Embryonic facial prominence (tissue), 1 donor: ENCODE results near the gene DHX34.
"Not testable (repeated sequence)": the region's sequence is repeated elsewhere in the genome, so short reads cannot be mapped to it uniquely, and the experiment has no call there.

Source experiments
- DNase-seq: peaks from one replicate; pipeline ENCODE4 v3.0.0-alpha.2; 2016; ENCODE audit errors: extremely low spot score

Gene DHX34

DNA sequence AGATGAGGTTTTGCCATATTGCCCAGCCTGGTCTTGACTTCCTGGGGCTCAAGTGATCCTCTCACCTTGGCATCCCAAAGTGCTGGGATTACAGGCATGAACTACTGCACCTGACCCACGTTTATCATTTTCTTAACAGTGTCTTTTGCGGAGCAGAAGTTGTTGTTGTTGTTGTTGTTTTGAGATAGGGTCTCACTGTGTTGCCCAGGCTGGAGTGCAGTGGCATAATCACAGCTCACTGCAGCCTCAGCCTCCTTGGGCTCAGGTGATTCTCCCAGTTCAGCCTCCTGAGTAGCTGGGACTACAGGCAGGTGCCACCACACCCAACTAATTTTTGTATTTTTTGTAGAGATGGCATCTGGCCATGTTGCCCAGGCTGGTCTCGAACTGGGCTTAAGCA, 38.5 kb downstream of the DHX34 start:
- DNase-seq, result not testable (repeated sequence)

DNA sequence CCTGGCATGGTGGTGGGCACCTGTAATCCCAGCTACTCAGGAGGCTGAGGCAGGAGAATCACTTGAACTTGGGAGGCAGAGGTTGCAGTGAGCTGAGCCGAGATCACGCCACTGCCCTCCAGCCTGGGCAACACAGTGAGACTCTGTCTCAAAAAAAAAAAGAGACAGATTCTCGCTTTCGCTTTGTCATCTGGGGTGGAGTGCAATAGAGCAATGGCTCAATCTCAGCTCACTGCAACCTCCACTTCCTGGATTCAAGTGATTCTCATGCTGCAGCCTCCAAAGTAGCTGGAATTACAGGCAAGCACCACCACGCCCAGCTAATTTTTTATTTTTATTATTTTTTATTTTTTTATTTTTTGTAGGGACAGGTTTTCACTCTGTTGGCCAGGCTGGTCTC, 39.6 kb downstream of the DHX34 start:
- DNase-seq, result not testable (repeated sequence)

DNA sequence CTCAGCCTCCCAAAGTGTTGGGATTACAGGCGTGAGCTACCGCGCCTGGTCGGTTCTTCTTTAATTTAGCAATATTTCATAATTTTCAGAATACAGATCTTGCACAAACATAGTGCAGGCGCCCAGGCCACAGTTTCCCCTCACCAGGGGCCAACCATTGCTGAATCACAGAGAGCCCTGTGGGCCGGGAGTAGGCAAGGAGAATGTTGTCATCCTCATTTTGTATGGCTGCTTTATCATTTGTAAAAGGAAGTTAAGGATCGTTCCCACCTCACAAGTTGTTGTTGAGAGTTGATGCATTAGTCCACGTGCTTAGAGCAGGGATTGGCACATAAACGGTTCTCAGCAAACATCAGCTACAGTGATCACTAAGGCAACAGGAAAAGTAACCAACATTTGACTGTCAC, 40.0 kb downstream of the DHX34 start:
- no peak for DNase-seq

DNA sequence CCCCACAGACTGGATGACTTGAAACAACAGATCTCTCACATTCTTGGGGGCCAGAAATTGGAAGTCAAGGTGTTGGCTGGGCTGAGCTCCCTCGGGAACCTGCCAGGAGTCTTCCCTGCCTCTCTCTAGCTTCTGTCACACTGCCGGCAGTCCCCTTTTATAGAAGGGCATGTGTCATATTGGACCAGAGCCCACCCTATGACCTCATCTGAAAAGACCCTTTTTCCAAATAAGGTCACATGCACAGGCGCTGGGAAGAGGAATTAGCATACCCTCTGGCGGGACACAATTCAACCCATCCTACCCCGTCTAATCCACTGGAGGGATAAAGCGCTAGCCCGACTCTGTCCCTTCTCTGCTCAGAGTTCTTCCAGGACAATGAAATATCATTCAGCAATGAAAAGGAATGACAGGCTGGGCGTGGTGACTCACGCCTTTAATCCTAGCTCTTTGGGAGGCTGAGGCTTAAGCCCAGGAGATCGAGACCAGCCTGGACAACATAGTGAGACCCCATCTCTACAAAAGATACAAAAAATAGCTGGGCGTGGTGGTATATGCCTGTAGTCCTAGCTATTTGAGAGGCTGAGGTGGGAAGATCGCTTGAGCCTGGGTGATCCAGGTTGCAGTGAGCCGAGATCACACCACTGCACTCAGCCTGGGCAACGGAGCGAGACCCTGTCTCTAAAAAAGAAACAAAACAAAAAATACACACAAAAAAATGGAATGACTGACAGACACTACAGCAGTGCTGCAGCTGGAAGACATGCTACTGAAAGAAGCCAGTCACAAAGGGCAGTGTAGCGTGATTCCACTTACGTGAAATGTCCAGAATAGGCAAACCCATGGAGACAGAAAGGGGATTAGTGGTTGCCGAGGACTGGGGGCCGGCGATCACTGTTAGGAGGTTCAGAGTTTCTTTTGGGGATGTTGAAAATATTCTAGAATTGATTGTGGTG, 41.7 kb downstream of the DHX34 start:
- no peak for DNase-seq

DNA sequence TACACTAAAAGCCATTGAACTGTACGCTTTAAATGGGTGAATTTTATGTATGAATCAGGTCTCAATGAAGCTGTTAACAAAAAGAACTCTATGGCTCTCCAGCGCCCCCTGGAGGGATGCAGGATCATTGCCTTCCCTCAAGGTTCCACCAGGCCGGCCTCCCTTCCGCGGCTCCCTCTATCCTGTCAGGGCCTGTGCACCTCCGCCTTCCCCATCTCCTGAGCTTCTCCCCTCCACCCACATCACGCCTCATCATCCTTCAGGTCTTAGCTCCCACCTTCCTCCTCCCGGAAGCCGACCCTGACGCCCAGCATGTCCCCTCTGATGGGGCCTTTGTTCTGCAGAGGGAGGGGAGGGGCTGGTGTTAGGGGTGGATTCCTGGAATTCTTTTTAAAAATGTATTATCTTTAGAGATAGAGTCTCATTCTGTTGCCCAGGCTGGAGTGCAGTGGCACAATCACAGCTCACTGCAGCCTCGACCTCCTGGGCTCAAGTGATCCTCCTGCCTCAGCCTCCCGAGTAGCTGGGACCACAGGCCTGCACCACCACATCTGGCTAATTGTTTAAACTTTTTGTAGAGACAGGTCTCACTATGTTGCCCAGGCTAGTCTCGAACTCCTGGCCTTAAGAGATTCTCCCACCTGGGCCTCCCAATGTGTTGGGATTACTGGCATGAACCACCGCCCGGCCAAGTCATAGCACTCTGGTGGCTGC, 42.6 kb downstream of the DHX34 start:
- DNase-seq, result no peak

DNA sequence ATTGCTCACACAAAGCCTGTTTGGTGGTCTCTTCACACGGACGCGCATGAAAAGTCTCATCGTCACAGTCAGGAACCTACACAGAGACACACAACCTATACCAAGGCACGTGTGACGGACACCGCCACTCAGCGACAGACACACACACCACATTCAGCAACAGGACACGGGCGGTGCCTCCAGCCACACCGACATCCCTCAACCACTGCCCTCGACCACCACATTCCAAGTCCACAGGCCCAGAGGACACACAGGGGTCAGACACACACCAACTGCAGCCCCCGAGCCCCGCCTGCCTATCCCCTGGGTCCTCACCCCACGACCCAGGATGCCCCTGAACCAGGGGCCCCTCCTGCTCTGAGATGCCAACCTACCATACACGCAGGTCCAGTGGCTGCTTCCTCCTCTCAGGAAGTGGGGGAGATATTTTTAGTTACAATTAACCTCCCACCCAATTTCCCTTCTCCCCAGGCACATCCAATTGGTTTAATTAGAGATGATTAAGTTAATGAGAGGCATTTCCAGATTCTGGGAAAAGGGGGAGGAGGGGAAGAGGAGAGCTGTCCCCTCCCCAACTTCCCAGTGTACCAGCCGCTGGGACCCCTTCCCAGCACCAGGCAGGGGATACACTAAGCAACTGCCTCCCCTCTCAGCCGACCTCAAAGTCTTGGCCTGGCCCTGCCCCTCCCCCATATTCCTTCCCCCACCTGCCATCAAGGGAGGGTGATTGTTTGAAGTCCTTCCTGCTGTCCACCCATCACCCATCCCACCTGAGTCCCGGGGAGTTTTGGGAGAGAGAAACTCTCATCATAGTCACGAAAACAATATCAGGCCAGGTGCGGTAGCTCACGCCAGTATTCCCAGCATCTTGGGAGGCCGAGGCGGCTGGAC, 49.8 kb downstream of the DHX34 start:
- DNase-seq, result no peak

DNA sequence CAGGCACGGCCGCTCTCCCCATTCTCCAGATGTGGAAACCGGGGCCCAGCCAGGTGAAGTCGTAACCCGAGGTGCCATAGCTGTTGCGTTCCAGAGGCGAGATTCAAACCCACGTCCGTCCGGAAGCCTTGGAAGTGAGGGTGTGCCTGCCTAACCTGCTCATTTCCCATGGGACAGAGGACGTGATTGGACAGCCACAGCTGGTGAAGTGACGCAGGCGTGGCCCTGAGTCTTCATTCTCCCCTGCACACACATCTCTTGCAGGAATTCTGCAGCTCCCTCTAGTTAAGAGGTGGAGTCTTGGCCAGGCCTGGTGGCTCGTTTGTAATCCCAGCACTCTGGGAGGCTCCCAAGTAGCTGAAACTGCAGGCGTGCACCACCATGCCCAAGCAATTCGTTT, 53.4 kb downstream of the DHX34 start:
- DNase-seq, result no peak

DNA sequence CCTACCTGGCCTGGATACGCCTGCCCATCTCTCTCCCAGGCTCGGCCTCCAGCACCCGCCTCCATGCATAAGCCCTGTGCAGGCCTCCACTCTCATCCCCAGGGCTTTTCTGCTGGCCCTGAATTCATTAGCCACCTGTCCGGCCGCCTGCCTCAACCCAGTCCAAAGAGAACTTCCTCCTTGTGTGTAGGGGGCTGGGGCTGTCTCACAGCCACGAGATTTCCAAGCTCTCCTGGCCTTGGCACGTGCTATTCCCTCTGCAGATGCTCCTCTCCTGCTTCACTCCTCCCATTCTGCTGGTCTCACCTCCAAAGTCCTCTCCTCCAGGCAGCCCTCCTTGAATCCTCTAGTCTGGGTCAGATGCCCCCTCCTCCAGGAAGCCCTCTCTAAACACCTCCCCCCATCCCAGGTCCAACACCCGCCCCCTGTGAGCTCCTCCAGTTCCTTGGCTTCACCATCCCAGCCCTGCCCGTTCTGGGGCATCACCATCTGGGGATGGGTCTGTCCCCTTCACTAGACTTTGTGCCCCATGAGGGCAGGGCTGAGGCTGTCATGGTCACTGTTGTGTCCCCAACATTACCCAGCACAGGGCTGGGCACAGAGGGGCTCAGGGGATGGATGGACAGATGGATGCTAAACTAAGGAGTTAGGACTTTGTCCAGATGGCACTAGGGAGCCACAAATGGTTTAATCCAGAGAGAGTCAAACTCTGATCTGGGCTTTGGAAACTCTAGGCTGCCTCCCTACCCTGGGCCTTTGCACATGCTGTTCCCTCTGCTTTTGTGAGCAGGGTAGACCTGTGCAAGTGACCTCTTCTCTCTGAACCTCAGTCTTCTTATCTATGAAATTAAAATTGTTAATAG, 55.5 kb downstream of the DHX34 start:
- no peak for DNase-seq

DNA sequence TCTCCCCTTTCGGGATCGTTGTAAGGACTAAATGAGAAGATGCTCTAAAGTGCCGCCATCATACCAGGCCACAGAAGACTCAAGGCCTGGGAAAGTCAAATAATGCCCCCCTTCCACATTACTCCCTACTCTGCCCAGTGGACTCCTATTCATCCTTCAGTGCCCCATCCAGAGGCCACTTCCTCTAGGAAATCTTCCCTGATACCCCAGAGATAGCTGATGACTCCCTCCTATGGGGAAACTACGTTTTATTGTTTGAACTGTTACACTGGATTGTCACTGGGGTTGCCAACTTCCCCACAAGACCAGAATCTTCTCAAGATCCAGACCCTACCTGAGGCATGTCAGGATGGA, 56.1 kb downstream of the DHX34 start:
- DNase-seq, result no peak

DNA sequence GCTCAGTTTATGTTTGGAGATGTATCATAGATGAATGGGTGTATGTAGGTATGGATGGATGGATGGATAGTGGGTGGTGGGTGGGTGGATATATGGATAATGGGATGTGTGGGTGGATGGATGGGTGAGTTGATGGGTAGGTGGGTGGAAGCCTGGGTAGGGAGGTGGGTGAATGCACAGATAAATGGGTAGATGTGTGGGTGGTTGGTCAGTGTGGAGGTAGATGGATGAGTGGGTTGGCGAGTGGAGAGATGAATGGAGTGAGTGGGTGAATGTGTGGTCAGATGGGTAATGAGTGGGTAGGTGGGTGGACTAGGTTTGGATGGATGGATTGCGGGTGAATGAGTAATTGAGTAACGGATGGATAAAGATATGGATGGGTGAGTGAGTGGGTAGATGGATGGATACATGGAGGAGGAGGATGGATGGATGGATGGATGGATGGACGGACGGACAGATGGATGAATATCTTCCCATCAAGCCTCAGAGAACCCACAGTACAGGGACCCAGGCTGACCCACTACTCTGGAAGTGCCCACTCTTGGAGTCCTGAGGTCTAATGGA, 56.8 kb downstream of the DHX34 start:
- DNase-seq, result no peak

DNA sequence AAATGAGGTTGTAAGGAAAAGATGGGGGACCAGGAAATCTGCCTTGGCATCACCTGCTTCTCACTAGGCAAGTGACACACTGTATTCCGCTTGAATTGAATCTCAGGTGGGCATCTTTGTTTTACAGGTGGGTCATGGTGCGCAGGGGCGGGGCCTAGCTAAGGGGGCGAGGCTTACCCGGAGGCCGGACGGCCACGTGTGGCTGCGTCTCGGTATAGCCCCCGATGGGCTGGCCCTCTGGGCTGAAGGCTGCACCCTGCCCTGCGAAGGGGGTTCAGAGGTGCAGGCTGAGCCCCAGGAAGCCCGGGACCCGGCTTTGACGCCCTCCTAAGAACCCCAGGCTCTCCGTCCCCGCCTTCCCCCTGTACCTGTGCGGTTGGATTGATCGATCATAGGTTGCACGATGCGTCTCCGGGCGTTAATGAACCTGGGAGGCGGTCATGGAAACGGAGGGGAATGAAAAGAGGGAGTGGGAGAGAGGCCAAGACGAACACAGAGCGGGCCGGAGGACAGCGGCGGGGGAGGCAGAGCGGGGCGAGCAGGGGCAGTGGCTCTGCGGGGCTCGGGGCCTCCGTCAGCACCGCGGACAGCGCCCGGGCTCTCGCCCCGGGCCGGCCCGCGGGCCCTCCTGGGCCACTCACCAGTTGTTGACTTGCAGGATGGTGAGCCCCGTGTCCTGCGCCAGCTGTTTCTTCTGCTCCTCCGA, 57.7 kb downstream of the DHX34 start:
- no peak for DNase-seq

DNA sequence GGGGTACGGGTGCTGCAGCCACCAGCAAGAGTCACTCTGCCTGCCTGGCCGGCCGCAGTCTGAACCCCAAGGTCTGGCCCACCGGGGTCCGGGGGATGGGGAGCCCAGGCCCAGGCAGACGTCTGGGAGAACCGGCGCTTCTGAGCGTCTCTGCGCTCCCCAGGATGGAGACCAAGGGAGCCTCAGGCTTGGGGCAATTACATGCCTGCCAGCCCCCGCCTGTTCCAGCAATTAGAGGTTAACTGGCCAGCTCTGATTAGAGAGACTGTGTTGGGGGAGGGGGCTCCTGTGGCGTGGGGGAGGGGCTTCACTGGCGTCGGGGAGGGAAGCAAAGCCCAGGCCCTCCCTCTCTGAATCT, 58.3 kb downstream of the DHX34 start:
- no peak for DNase-seq

DNA sequence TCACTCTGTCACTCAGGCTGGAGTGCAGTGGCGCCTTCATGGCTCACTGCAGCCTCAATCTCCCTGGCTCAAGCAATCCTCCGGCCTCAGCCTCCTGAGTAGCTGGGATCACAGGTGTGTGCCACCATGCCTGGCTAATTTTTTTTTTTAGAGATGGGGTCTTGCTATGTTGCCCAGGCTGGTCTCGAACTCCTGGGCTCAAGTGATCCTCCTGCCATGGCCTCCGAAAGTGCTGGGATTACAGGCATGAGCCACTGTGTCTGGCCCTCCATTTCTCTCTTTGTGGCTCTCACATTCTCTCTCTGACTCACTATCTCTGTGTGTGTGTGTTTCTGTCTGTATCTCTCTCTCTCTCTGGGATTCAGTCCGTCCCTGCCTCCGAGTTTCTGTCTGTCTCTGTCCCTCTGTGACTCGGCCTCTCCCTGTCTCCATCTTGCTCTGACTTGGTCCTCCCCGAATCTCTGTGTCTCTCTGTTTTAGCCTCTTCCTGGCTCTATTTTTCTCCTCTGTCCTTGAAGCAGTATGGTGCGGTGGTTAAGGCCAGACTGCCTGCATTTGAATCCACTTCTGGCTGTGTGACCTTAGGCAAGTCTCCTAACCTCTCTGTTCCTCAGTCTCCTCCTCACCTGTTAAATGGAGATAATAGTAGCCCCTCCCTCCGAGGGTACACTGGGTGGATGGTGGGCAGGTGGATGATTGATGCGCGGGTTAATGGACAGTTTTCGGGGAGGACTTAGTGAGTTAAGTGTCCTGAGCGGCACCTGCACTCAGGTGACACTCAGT, 59.2 kb downstream of the DHX34 start:
- no peak for DNase-seq

DNA sequence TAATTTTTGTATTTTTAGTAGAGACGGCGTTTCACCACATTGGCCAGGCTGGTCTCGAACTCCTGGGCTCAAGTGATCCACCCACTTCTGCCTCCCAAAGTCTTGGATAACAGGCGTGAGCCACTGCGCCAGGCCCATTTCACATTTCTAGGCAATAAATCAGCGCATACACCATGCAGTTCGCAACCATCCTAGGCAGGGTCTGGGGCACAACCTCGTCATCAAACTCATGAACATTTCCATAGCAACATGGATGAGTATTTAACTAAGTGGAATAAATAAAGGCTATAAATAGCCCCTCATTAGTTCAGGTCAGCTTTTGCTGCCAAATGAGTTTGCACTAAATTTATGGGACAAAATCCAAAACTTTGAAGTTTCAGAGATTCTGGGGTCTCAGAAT, 62.0 kb downstream of the DHX34 start:
- no peak for DNase-seq

DNA sequence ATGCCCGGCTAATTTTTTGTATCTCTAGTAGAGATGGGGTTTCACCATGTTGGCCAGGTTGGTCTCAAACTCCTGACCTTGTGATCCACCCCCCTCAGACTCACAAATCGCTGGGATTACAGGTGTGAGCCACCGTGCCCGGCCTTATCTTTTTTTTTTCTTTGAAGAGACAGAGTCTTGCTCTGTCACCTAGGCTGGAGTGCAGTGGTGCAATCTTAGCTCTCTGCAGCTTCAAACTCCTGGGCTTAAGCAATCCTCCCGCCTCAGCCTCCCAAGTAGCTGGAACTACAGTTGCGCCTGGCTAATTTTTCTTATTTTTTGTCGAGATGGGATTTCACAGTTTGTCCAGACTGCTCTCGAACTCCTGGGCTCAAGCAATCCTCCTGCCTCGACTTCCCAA, 62.6 kb downstream of the DHX34 start:
- DNase-seq, result not testable (repeated sequence)

DNA sequence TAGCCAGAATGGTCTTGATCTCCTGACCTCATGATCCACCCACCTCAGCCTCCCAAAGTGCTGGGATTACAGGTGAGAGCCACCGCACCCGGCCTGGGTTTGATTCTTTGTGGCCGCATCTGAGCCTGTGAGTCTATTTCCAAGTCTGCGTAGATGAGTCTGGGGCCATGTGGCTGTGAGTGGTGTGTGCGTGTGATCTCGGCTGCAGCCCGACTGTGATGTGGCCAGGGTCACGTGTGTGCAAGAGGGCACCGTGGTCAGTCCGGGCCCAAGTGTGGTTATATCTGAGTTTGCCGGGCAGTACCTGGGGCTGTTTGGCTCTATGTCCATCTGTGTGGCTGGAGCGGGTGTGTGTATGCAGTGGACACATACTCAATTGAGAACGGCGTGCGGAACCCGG, 64.8 kb downstream of the DHX34 start:
- no peak for DNase-seq

DNA sequence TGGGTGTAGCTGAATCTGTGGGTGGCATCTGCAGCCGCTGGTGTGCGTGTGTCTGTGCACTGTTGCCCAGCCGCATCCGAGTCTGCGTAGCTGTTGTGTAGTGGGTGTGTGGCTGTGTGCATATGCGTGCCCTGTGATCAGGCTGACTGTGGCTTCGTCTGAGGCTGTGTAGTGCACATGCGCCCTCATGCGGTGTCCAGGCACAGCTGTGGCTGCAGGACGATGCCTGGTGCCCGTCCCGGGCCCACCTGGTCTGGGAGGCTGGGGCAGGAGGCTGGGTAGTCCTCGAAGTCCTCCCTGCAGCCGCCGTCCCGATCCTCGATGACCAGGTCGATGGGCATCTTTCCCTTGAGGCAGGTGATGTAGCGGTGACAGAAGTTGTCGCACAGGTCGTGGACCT, 65.4 kb downstream of the DHX34 start:
- DNase-seq, result no peak

DNA sequence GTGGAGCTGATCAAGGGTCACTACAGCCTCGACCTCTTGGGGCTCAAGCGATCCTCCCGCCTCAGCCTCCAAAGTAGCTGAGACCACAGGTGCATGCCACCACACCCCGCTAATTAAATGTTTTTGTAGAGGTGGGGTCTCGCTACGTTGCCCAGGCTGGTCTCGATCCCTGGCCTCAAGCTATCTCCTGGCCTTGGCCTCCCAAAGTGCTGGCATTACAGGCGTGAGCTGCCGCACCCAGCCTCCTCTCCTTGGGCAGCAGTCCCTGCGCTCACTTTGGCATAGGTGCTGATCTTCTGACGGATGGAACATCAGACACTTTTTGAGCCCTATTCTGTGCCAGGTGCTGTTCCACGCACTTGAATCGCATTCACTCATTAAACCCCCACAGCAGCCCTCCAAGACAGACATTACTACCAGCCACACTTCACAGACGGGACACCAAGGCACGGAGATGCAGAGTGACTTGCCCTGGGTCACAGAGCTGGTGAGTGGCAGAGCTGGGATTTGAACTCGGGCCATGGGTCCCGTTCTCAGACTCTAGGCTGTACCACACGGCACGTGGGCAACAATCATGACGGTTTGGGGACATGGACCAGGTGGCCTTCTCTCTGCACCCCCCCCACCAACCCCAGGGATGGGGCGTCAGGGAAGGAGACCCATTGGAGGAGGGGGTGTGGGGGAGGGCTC, 67.0 kb downstream of the DHX34 start:
- DNase-seq, result no peak

DNA sequence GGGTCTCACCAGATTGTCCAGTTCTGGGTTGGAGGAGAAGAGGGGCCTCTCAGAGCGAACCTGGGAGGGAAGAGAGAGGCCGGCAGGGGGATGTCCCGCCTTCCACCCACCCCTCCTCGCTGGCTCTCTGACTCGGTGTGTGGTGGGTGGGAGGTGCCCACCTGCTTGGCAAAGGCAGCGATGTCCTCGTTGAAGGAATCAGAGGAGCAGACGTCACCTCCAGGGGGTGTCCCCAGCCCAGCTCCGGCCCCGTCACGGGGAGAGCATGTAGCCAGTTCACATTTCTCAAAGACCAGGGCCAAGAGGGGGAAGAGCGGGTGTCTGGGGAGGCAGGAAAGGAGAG, 67.5 kb downstream of the DHX34 start:
- DNase-seq, result no peak
